ENCODE data around the gene ATRN.

ATRN gene

DNA sequence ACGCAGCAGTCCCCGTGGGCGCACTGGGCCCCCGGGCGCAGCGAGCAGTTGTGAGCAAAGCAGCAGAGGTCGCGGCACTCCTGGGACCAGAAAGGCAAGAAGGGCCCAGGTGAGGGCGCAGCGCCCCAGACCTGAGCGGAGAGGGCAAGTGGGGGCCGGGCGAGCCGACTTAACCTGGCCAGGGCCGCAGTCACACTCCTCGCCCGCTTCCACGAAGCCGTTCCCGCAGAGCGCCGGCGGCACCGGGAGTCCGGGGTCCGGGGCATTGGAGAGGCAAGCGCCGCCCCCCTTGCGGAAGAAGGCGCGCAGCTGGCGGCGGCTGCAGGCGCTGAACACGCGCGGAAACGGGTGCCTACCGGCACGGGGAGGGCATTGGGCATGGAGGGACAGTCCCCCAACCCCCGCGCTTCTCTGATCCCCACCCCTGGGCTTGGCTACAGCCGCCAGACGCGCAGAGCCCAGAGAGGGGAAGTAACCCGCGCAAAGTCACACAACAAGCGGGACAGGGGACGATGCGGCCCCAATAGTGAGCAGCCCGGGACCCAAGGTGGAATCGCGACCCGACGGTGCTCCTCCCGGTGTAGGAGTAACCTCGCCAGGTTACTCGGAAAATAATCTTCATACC lies 201.8 kb downstream of the ATRN start:
- in situ Hi-C loops (cut with MboI; ENCODE audit: low sequenced_read_pairs), result no loop called here

DNA sequence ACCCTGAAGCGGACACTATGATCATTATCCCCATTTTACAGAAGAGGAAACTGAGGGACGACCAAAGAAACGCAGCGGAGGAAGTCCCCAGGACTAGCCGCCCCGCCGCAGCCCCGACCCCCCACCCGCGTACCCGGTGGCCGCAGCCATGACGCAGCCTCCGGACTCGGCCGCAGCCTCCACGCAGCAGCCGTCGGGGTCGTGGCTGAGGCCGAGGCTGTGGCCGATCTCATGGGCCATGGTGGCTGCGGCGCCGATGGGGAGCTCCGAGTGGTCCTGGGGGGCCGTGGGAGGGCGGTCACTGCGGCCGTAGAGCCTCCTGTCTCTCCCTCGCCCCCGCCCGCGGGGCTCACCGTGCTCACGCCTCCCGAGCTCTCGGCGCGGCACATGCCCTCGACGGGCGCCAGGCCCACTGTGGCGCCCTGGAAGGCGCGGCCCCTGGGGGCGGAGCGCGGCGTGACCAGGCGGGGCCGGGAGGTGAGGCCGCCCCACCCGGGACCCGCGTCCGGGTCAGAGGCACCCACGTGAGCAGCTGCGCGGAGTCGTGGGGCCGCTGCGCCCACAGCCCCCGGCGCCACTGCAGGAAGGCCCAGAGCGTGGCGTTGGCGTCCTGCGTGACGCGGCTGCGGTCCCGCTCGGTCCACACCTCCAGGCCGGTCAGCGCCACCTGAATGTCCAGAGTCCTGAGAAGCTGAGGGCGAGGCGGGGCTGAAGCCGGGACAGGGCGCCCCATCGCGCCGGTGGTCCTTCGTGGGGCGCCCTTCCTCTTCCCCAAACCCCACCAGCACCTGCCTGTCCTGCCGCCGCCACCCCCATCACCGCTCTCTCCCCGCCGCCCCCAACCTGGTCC lies 202.6 kb downstream of the ATRN start:
- in situ Hi-C loops (cut with MboI; ENCODE audit: low sequenced_read_pairs), result no loop called here

DNA sequence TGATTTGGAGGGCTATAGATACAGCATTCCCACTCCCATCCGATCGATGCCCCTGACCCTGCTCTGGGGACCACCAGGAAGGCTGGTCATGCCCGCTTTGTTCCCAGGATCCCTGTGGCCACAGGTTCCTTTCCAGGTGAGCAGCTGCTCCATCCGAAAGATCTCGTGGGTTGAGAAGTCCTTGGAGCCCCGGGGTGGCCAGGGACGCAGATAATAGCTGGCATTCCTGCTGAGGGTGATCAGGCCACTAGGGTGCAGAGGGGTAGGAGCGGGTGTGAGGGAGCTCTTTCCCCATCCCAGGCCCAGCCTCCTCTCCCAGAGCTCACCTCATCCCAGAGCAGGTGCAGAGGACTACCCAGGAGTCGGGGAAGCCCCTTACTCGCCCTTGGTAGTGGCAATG lies 203.6 kb downstream of the ATRN start:
- in situ Hi-C loops (cut with MboI; ENCODE audit: low sequenced_read_pairs), result no loop called here

DNA sequence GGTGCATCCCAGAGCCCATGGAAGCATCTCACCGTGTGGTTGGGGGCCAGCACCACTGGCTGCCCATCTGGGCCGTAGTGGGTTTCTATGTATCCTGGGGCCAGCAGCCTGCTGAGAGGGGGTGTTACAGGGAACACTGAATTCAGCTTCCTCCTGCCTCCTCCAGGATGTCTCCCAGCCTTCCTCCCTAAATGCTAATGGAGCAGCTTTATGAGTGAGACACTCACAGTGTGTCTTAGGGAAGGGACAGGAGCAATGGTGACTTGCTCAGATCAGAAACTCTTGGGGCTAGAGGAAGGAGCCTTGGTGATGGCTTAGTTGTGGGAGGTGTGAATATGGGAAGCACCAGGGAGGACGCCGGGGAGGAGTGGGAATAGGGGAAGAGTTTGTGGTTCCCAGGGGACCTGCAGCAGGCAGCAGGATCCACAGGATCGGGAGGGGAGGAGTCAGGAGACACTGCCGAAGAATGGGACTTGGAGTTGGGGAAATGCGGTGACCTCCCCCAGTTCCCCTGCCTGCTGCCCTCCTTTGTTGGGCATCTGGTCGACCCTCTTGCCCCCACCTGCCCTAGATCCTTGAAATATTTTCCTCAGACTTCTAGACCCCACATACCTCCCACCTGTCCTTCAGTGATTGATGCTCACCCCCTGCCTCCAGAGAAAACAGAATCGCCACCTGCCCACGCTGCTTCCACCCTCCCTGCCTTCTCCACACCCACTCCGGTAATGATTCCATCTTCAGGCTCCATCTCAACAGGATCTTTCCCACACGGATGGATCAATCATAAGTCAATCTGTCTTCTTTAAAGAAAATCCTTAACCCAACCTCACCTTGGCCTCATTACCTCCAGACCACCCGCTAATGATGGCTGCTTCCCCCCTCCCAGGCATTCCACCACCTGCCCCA lies 204.4 kb downstream of the ATRN start:
- in situ Hi-C loops (cut with MboI; ENCODE audit: low sequenced_read_pairs), result no loop called here

DNA sequence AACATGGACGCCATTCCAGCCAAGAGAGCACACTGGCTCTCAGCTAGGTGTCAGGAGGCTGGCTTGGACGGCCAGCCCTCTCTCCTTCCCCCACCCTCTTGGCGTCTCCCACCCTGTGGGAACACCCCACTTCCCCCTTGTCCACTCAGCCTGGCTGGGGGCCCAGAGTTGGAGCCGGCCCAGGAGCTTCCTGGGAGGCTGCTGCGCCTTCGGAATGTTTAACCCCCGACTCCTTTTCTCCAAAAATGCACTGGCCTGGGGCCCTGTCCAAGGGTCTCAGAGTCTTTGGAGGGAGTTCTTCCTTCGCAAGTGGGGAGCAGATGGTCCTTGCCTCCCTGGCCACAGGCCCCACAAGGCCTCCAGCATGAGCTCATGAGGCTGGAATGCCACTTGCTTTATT lies 206.9 kb downstream of the ATRN start:
- in situ Hi-C loops (cut with MboI; ENCODE audit: low sequenced_read_pairs), result no loop called here

DNA sequence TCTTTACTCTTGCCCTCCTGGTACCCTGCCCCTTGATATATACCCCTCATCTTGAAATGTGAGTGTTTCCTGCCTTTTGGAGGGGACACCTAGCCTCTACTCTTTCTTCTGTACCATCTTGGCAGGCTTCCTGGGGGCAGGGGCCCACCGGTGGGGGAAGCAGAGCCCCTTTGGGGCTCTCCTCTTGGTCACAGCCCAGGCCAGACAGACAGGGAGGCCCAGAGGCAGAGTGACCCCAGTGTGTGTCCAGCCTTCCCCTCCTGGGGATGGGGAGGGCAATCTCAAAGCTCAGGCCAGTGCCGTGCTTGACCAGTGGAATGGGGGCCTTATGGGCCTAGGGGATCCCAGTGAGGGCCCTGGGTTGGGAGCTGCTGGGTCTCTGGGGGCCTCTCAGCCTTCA lies 207.4 kb downstream of the ATRN start:
- in situ Hi-C loops (cut with MboI; ENCODE audit: low sequenced_read_pairs), result no loop called here

DNA sequence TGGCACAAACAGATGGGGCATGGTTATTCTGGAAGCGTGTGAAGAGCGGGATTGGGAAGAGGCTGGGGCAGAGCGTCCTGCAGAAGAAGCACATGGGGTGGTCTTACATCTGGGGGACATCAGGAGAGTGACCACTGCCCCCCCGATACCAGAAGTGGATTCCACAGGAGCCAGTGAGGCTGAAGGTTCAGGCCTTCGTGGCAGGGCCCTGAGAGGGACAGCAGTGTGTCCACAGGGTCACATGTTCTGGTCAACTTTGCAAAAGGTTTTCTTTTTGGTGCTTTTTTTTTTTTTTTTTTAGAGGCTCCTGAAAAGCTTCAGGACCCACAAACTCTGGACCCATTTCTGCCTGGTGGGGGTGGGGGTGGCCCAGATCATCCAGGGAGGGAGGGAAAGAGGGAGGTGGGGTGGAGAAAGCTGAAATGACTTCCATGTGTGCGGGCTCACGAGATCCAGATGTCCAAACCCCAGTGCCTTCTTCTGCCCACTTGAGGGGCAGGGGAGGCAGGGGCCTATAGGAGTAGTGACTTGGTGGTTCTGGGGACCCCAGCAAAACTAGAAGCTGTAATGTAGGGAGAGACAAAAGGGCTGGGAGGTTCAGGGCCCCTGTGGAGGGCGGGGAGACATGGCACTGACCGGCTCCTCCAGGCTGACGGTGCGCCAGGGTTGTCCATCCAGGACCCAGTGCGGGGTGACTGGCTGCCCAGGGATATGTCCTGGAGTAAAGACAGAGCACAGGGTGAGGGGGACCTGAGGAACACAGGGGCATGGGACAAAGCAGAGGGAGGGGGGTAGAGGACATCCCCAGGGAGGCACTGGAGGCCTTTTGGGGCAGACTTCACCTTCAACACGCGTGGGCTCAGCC lies 208.3 kb downstream of the ATRN start:
- in situ Hi-C loops (cut with MboI; ENCODE audit: low sequenced_read_pairs), result no loop called here

GRCh38 chr20:3679749-3680700 lies 209.2 kb downstream of the ATRN start:
- in situ Hi-C loops (cut with MboI; ENCODE audit: low sequenced_read_pairs), result no loop called here

DNA sequence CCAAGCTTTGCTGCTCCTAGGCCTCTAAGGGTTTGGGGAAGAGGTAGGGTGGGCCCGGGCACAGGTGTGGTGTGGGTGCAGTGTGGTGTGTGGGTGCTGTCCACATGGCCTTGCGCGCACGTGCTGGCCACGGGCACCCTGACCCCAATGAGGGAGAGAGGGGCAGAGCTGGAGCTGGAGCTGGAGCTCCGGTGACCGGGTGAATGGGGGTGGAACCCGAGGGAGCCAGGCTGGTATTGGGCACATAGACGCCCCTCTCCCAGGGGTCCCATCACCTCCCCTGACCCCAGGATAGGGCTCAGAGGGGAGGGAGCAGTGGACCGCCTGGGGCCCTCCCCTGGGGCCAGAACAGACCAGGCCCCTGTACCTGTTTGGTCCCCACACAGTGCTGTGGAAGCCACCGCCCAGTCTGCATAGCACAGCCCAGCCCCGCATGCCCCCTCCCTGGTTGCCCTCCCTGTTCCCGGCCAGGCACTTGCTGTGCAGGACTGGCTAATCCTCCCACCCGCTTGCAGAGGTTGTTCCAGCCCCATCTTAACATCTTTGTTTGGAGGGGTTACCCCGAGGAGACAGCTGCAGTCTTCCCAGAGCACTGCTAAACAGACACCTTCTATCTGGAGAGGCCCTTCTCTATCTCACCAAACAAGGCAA lies 210.0 kb downstream of the ATRN start:
- in situ Hi-C loops (cut with MboI; ENCODE audit: low sequenced_read_pairs), result no loop called here

GRCh38 chr20:3681352-3681930 lies 210.6 kb downstream of the ATRN start:
- in situ Hi-C loops (cut with MboI; ENCODE audit: low sequenced_read_pairs), result no loop called here

- in situ Hi-C loops (cut with MboI; ENCODE audit: low sequenced_read_pairs), result no loop called here
Observed at GRCh38 chr20:3681931-3682781, 211.3 kb downstream of the ATRN start, which contains the start of gene ADAM33. ADAM33 (minus strand) TSS chr20:3682010; CDS start chr20:3682004, 6 bp downstream.

DNA sequence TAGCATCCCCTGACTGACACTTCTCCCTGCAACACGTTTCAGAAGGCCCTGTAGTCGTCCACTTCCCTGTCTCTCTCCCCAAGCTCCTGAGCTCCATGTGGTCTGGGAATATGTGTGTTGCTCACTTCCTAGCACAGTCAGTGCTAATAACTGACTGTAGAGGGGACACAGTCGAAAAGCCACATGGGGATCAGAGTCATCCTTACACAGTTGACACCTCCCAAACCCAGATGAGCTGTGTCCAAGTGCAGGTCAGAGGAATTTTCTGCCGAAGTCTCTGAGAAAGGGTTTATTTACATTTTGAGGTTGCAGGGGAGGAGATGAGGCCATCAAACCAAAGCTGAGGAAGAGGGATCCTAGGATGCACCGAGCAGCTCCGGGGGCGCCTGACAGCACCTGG lies 214.5 kb downstream of the ATRN start:
- in situ Hi-C loops (cut with MboI; ENCODE audit: low sequenced_read_pairs), result no loop called here

DNA sequence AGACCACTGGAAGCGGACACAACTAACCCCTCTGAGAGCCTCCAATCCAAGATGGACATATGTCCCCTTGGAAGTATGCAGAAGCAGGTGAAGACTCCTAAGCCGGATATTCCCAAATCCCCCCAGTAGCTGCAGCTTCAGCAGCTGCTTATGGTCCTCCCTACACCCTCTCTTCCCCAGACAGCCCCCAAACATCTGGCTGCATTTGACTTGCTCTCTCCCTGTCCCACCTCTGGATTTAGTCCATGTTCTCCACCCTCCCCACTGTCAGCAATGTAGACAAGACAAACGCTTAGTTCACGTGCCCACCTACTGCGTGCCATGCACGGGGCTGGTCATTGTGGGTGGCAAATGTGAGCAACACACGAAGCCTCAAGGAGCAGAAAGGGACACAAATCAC lies 215.6 kb downstream of the ATRN start:
- in situ Hi-C loops (cut with MboI; ENCODE audit: low sequenced_read_pairs), result no loop called here

GRCh38 chr20:3686867-3687321 lies 216.1 kb downstream of the ATRN start:
- in situ Hi-C loops (cut with MboI; ENCODE audit: low sequenced_read_pairs), result no loop called here

GRCh38 chr20:3687655-3688054 lies 216.8 kb downstream of the ATRN start:
- in situ Hi-C loops (cut with MboI; ENCODE audit: low sequenced_read_pairs), result no loop called here

- in situ Hi-C loops (cut with MboI; ENCODE audit: low sequenced_read_pairs), result no loop called here
Observed at GRCh38 chr20:3689978-3690377, 219.2 kb downstream of the ATRN start.

GRCh38 chr20:3690413-3690812 lies 219.6 kb downstream of the ATRN start:
- in situ Hi-C loops (cut with MboI; ENCODE audit: low sequenced_read_pairs), result no loop called here

Measured in HL-60/S4 treated with phorbol 12-myristate 13-acetate at 8.2 ng/mL for 4 days and 3 days (cell line).